GM19043 (cell line): ENCODE results near the gene RBM47.
"Not testable (repeated sequence)": the region's sequence is repeated elsewhere in the genome, so short reads cannot be mapped to it uniquely, and the experiment has no call there.

Experiments
- ATAC-seq: cut with Tn5 transposase; IDR thresholded peaks from one replicate; pipeline ENCODE4 v1.9.1; 2021; ENCODE audit warnings: low read depth; ENCODE audit not compliant: unreplicated experiment

The RBM47 gene

GRCh38 chr4:40570348-40571077, 59.2 kb downstream of the RBM47 start:
- ATAC-seq, result no peak

- ATAC-seq, result no peak
Observed at GRCh38 chr4:40564815-40565483, 64.7 kb downstream of the RBM47 start.

GRCh38 chr4:40564004-40564403, 65.7 kb downstream of the RBM47 start:
- ATAC-seq, result no peak

GRCh38 chr4:40563401-40563800, 66.3 kb downstream of the RBM47 start:
- ATAC-seq, result no peak

GRCh38 chr4:40562681-40563080, 67.0 kb downstream of the RBM47 start:
- no peak for ATAC-seq

GRCh38 chr4:40562208-40562607, 67.5 kb downstream of the RBM47 start:
- ATAC-seq, result no peak

GRCh38 chr4:40561543-40562177, 68.0 kb downstream of the RBM47 start:
- not testable (repeated sequence) for ATAC-seq

- no peak for ATAC-seq
Observed at GRCh38 chr4:40559585-40560465, 69.8 kb downstream of the RBM47 start.

- no peak for ATAC-seq
Observed at GRCh38 chr4:40557736-40558135, 71.9 kb downstream of the RBM47 start.

- no peak for ATAC-seq
Observed at GRCh38 chr4:40555176-40555900, 74.3 kb downstream of the RBM47 start.

- not testable (repeated sequence) for ATAC-seq
Observed at GRCh38 chr4:40554641-40555040, 75.0 kb downstream of the RBM47 start.

- no peak for ATAC-seq
Observed at GRCh38 chr4:40553995-40554394, 75.7 kb downstream of the RBM47 start.

GRCh38 chr4:40552536-40552935, 77.1 kb downstream of the RBM47 start:
- ATAC-seq, result no peak

- ATAC-seq, result not testable (repeated sequence)
Observed at GRCh38 chr4:40551568-40552136, 78.0 kb downstream of the RBM47 start.

- ATAC-seq, result peak; percentile 74
Observed at GRCh38 chr4:40550948-40551462, 78.7 kb downstream of the RBM47 start.

GRCh38 chr4:40550196-40550595, 79.5 kb downstream of the RBM47 start:
- ATAC-seq, result no peak

GRCh38 chr4:40548256-40548655, 81.4 kb downstream of the RBM47 start:
- ATAC-seq, result no peak

GRCh38 chr4:40547789-40548132, 81.9 kb downstream of the RBM47 start:
- ATAC-seq, result no peak

GRCh38 chr4:40546969-40547788, 82.5 kb downstream of the RBM47 start:
- ATAC-seq, result no peak
